Keratinocyte (primary cell): ENCODE data around the gene NOSIP. TPM values are rescaled to one million over a fixed set of nuclear protein-coding genes. Genes with fewer than 3 reads are reported as not detected.

Experiments
- DNase-seq: peaks from one replicate; pipeline ENCODE4 v3.0.0-alpha.2; 2011; ENCODE audit warnings: low read depth, missing footprints, low spot score
- FAIRE-seq: peaks from 2 replicates; lab custom pipeline; 2011; peaks lifted over from hg19 to GRCh38; lab: Jason Lieb, UNC
- H2AFZ ChIP-seq: 2 replicates; pipeline ENCODE4 v1.6.0; 2012; ENCODE audit warnings: low read length, control low read depth, inconsistent platforms; ENCODE audit not compliant: control insufficient read depth
- H3K27ac ChIP-seq: 2 replicates; pipeline ENCODE4 v1.5.1; 2011; ENCODE audit warnings: low read length; ENCODE audit not compliant: control insufficient read depth, insufficient read depth
- H3K27me3 ChIP-seq: 3 replicates; pipeline ENCODE4 v1.6.0; 2011; ENCODE audit warnings: low read length; ENCODE audit not compliant: control insufficient read depth, insufficient read depth; ENCODE audit errors: extremely low read depth
- H3K36me3 ChIP-seq, 2 experiments: 2 replicates in 1 of 2; 3 replicates in 1 of 2; pipeline ENCODE4 v1.5.1; 2011; ENCODE audit warnings: low read length in 2 of 2, mild to moderate bottlenecking in 1 of 2; ENCODE audit not compliant: control insufficient read depth in 2 of 2, insufficient read depth in 2 of 2; ENCODE audit errors: extremely low read depth in 1 of 2
- H3K4me1 ChIP-seq: 3 replicates; pipeline ENCODE4 v1.5.1; 2011; ENCODE audit warnings: low read length; ENCODE audit not compliant: control insufficient read depth, insufficient read depth; ENCODE audit errors: extremely low read depth
- H3K4me2 ChIP-seq: 3 replicates; pipeline ENCODE4 v1.6.0; 2011; ENCODE audit warnings: low read depth, low read length; ENCODE audit not compliant: control insufficient read depth, insufficient read depth; ENCODE audit errors: extremely low read depth
- H3K4me3 ChIP-seq, 3 experiments: fragments of 200-600 bp in 1 of 3; sonication (generic) in 1 of 3; 2 replicates in 2 of 3; 3 replicates in 1 of 3; pipeline ENCODE4 v1.5.1; 2011 to 2016; ENCODE audit warnings: low read length in 3 of 3, mild to moderate bottlenecking in 3 of 3, control low read depth in 2 of 3, inconsistent platforms in 1 of 3, low read depth in 1 of 3, mixed read lengths in 1 of 3, mixed run types in 1 of 3, moderate library complexity in 1 of 3; ENCODE audit not compliant: control insufficient read depth in 2 of 3, insufficient read depth in 2 of 3; ENCODE audit errors: extremely low read depth in 1 of 3
- H3K79me2 ChIP-seq: 2 replicates; pipeline ENCODE4 v1.6.0; 2012; ENCODE audit warnings: low read length; ENCODE audit not compliant: control insufficient read depth, insufficient read depth
- H3K9ac ChIP-seq: 3 replicates; pipeline ENCODE4 v1.6.0; 2011; ENCODE audit warnings: low read length; ENCODE audit not compliant: control insufficient read depth, insufficient read depth; ENCODE audit errors: extremely low read depth
- H3K9me1 ChIP-seq: 3 replicates; pipeline ENCODE4 v1.6.0; 2011; ENCODE audit warnings: low read length; ENCODE audit not compliant: control insufficient read depth, insufficient read depth; ENCODE audit errors: extremely low read depth
- H3K9me3 ChIP-seq: 2 replicates; pipeline ENCODE4 v1.5.1; 2012; ENCODE audit warnings: low read depth, low read length; ENCODE audit not compliant: control insufficient read depth
- H4K20me1 ChIP-seq: 3 replicates; pipeline ENCODE4 v1.6.0; 2011; ENCODE audit warnings: low read length; ENCODE audit not compliant: control insufficient read depth, insufficient read depth; ENCODE audit errors: extremely low read depth
- EZH2 ChIP-seq: IDR thresholded peaks from one replicate; pipeline ENCODE4 v1.6.1; 2012; ENCODE audit warnings: inconsistent platforms, mild to moderate bottlenecking, low read length, moderate library complexity
- dilution Hi-C: fragments of 300-500 bp; cut with MboI; formaldehyde crosslinking; loops from one replicate; pipeline ENCODE4 v1.7.0; 2020; ENCODE audit warnings: low sequenced_read_pairs; ENCODE audit not compliant: extremely low pct_ligation_motif_present
- polyA plus RNA-seq, 5 experiments: library from polyadenylated mRNA; depleted of rRNA in 3 of 5; stranded (reverse) in 3 of 5; stranded (forward) in 1 of 5; unstranded in 1 of 5; fragments of >200 nt; gene quantifications; 1 replicate in 1 of 5; 2 replicates in 3 of 5; 3 replicates in 1 of 5; pipeline versions ENCODE4 v1.2.1 to v1.2.3, GENCODE V29; 2011 to 2012; ENCODE audit warnings: missing spikeins in 2 of 5, low read depth in 1 of 5, low replicate concordance in 1 of 5
- TF ChIP-seq, protein P1 (sequence below), 3 experiments: IDR thresholded peaks in 1 of 3; conservative IDR thresholded peaks in 1 of 3; optimal IDR thresholded peaks in 1 of 3; 2 replicates in 2 of 3; 3 replicates in 1 of 3; pipeline versions ENCODE3 to v1.5.1; 2011; ENCODE audit warnings: low read length in 3 of 3, mild to moderate bottlenecking in 3 of 3, moderate library complexity in 2 of 3, control low read depth in 1 of 3, inconsistent platforms in 1 of 3; ENCODE audit not compliant: insufficient read depth in 2 of 3; ENCODE audit errors: extremely low read depth in 1 of 3

The NOSIP gene
- polyA plus RNA-seq, 1 donor (not counting 4 experiments of a cell fraction or from before 2014, with no cell fraction given): 36.6 TPM

DNA sequence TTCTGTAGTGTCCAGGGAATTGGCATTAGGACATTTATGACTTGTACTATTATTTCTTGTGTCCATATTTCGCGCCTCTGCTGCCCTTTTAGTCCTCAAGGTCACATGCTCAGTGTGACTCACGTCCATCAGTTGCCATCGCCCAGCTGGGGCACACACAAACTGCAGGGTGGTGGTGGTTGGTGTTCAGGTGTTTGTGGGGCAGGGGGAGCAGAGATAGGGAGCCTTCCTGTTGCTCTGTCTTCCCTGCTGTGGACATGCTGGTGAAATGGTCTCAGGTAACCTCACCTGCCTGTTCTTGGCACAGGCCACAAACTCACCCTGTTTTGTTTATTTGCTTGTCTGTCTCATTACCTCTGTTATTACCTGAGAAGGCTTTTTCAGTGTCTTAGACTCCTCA, 33.0 kb upstream of the NOSIP start:
- FAIRE-seq (no peak), DNase-seq (no peak)
- peaks cover 2% of the 10 kb centered on the region for H3K9me1 ChIP-seq
- no peak overlapping the region for H3K4me2 ChIP-seq
- H3K9me3 ChIP-seq: no peaks in the 10 kb centered on the region
- H3K9ac ChIP-seq: no peak overlapping the region
- no peaks in the 10 kb centered on the region for H3K27me3 ChIP-seq
- dilution Hi-C loops: no loop called here
- peaks cover 8% of the 10 kb centered on the region for H3K4me1 ChIP-seq
- H3K36me3 ChIP-seq: peaks cover 12 to 23% of the 10 kb centered on the region in 2 experiments
- H2AFZ ChIP-seq: no peak overlapping the region
- H3K79me2 ChIP-seq: peaks cover 42% of the 10 kb centered on the region
- H4K20me1 ChIP-seq: peaks cover 3% of the 10 kb centered on the region
- TF ChIP-seq, protein P1, sequence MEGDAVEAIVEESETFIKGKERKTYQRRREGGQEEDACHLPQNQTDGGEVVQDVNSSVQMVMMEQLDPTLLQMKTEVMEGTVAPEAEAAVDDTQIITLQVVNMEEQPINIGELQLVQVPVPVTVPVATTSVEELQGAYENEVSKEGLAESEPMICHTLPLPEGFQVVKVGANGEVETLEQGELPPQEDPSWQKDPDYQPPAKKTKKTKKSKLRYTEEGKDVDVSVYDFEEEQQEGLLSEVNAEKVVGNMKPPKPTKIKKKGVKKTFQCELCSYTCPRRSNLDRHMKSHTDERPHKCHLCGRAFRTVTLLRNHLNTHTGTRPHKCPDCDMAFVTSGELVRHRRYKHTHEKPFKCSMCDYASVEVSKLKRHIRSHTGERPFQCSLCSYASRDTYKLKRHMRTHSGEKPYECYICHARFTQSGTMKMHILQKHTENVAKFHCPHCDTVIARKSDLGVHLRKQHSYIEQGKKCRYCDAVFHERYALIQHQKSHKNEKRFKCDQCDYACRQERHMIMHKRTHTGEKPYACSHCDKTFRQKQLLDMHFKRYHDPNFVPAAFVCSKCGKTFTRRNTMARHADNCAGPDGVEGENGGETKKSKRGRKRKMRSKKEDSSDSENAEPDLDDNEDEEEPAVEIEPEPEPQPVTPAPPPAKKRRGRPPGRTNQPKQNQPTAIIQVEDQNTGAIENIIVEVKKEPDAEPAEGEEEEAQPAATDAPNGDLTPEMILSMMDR (optimal IDR thresholded peaks at IDR 0.05 in 1 of 3, IDR thresholded peaks at IDR 0.05 in 1 of 3, conservative IDR thresholded peaks at IDR 0.05 in 1 of 3; ENCODE audit: extremely low read depth in 1 of 3, insufficient read depth in 2 of 3, low read length in 3 of 3): no peak
- TF ChIP-seq EZH2: no peak
- no peak overlapping the region for H3K27ac ChIP-seq
- H3K4me3 ChIP-seq: no peak overlapping the region

DNA sequence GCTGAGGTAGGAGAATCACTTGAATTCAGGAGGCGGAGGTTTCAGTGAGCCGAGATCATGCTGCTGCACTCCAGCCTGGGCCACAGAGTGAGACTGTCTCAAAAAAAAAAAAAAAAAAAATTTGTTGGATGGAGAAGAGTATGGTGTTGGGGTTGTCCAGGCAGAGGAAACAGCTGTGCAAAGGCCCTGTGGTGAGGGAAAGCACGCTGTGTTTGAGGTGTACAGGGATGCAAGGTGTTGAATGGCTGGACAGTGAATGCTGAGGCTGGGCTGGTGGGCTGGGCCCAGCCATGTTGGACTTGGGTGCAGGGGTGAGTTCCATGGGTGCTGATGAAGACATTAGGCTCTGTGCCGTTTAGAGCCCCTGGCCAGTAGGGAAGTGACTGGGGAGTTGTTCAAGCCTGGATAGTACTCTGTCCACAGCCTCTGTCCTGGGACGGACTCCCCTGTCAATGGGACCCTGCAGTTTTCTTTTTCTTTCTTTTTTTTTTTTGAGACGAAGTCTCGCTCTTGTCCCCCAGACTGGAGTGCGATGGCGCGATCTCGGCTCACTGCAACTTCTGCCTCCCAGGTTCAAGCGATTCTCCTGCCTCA, 29.2 kb upstream of the NOSIP start:
- no peak overlapping the region for H3K4me3 ChIP-seq
- peaks cover 6 to 14% of the 10 kb centered on the region in 2 experiments for H3K36me3 ChIP-seq
- H3K9me1 ChIP-seq: peaks cover 2% of the 10 kb centered on the region
- no peak overlapping the region for H3K4me2 ChIP-seq
- no peak overlapping the region for H3K27ac ChIP-seq
- H3K4me1 ChIP-seq: peaks cover 8% of the 10 kb centered on the region
- H3K79me2 ChIP-seq: peaks cover 61% of the 10 kb centered on the region
- dilution Hi-C loops: no loop called here
- H4K20me1 ChIP-seq: peaks cover 3% of the 10 kb centered on the region
- H2AFZ ChIP-seq: no peak overlapping the region
- no peaks in the 10 kb centered on the region for H3K27me3 ChIP-seq
- FAIRE-seq (no peak), DNase-seq (no peak)
- TF ChIP-seq, protein P1 (optimal IDR thresholded peaks at IDR 0.05 in 1 of 3, IDR thresholded peaks at IDR 0.05 in 1 of 3, conservative IDR thresholded peaks at IDR 0.05 in 1 of 3; ENCODE audit: extremely low read depth in 1 of 3, insufficient read depth in 2 of 3, low read length in 3 of 3): no peak
- TF ChIP-seq EZH2: no peak
- H3K9me3 ChIP-seq: no peaks in the 10 kb centered on the region
- no peak overlapping the region for H3K9ac ChIP-seq
